KMS-11 (cell line): ENCODE measurements around the gene WNT3A.

Source experiments
- H2AFZ ChIP-seq: fragments of 200-600 bp; sonication (generic); 2 replicates; pipeline ENCODE4 v1.6.1; 2016; ENCODE audit warnings: antibody characterized with exemption, mixed run types, low read depth
- H3K27ac ChIP-seq: fragments of 200-600 bp; sonication (generic); 2 replicates; pipeline ENCODE4 v1.6.1; 2016; ENCODE audit warnings: mild to moderate bottlenecking, mixed run types
- H3K27me3 ChIP-seq: fragments of 200-600 bp; sonication (generic); 2 replicates; pipeline ENCODE4 v1.6.1; 2017; ENCODE audit warnings: mild to moderate bottlenecking, low read depth, mixed run types, moderate library complexity; ENCODE audit not compliant: insufficient read depth
- H3K36me3 ChIP-seq: fragments of 200-600 bp; sonication (generic); 2 replicates; pipeline ENCODE4 v1.6.1; 2017; ENCODE audit warnings: mild to moderate bottlenecking, mixed run types; ENCODE audit not compliant: insufficient read depth
- H3K4me1 ChIP-seq: fragments of 200-600 bp; sonication (generic); 2 replicates; pipeline ENCODE4 v1.6.1; 2016; ENCODE audit warnings: mild to moderate bottlenecking, low read depth, mixed run types; ENCODE audit not compliant: poor library complexity, severe bottlenecking
- H3K4me2 ChIP-seq: fragments of 200-600 bp; sonication (generic); 2 replicates; pipeline ENCODE4 v1.7.0; 2016; ENCODE audit warnings: mild to moderate bottlenecking, mixed run types
- H3K4me3 ChIP-seq: fragments of 200-600 bp; sonication (generic); IDR thresholded peaks from 2 replicates; pipeline ENCODE4 v1.6.1; 2017; ENCODE audit warnings: low read depth, low read length, mixed read lengths; ENCODE audit not compliant: insufficient read depth
- H3K79me2 ChIP-seq: fragments of 200-600 bp; sonication (generic); 2 replicates; pipeline ENCODE4 v1.6.1; 2016; ENCODE audit warnings: low read depth, mixed run types; ENCODE audit not compliant: insufficient read depth
- H3K9ac ChIP-seq: fragments of 200-600 bp; sonication (generic); 2 replicates; pipeline ENCODE4 v1.6.1; 2016; ENCODE audit warnings: mild to moderate bottlenecking, mixed run types
- H4K20me1 ChIP-seq: fragments of 200-600 bp; sonication (generic); 2 replicates; pipeline ENCODE4 v1.6.1; 2016; ENCODE audit warnings: mild to moderate bottlenecking, mixed run types; ENCODE audit not compliant: insufficient read depth
- TF ChIP-seq, protein P1 (sequence below): fragments of 200-600 bp; sonication (generic); conservative IDR thresholded peaks from 2 replicates; pipeline ENCODE4 v1.6.1; 2017; ENCODE audit warnings: low read depth, mild to moderate bottlenecking, antibody characterized with exemption, low read length, moderate library complexity, mixed read lengths

Gene WNT3A

DNA sequence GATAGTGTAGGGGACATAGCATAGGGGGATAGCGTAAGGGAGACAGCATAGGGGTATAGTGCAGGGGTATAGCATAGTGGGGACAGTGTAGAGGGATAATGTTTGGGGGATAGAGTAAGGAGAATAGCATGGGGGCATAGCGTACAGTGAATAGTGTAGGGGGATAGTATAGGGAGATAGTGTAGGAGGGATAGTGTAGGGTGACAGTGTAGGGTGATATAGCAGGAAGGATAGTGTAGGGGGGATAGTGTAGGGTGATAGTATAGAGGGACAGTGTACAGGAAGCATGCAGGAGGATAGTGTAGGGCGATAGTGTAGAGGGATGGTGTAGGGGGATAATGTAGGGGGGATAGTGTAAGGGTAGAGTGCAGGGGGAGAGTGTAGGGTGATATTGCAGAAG lies 64.1 kb downstream of the WNT3A start:
- Histone ChIP-seq H3K36me3 (no peaks in the 10 kb centered on the region), H3K4me1 (peaks cover 13% of the 10 kb centered on the region), H3K4me3 (no peak overlapping the region), H3K27ac (no peak overlapping the region), H3K79me2 (no peaks in the 10 kb centered on the region), H3K9ac (no peak overlapping the region), H3K27me3 (peaks cover 13% of the 10 kb centered on the region), H2AFZ (no peak overlapping the region), H4K20me1 (no peaks in the 10 kb centered on the region), H3K4me2 (no peak overlapping the region)
- TF ChIP-seq, protein P1, sequence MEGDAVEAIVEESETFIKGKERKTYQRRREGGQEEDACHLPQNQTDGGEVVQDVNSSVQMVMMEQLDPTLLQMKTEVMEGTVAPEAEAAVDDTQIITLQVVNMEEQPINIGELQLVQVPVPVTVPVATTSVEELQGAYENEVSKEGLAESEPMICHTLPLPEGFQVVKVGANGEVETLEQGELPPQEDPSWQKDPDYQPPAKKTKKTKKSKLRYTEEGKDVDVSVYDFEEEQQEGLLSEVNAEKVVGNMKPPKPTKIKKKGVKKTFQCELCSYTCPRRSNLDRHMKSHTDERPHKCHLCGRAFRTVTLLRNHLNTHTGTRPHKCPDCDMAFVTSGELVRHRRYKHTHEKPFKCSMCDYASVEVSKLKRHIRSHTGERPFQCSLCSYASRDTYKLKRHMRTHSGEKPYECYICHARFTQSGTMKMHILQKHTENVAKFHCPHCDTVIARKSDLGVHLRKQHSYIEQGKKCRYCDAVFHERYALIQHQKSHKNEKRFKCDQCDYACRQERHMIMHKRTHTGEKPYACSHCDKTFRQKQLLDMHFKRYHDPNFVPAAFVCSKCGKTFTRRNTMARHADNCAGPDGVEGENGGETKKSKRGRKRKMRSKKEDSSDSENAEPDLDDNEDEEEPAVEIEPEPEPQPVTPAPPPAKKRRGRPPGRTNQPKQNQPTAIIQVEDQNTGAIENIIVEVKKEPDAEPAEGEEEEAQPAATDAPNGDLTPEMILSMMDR = no peak

DNA sequence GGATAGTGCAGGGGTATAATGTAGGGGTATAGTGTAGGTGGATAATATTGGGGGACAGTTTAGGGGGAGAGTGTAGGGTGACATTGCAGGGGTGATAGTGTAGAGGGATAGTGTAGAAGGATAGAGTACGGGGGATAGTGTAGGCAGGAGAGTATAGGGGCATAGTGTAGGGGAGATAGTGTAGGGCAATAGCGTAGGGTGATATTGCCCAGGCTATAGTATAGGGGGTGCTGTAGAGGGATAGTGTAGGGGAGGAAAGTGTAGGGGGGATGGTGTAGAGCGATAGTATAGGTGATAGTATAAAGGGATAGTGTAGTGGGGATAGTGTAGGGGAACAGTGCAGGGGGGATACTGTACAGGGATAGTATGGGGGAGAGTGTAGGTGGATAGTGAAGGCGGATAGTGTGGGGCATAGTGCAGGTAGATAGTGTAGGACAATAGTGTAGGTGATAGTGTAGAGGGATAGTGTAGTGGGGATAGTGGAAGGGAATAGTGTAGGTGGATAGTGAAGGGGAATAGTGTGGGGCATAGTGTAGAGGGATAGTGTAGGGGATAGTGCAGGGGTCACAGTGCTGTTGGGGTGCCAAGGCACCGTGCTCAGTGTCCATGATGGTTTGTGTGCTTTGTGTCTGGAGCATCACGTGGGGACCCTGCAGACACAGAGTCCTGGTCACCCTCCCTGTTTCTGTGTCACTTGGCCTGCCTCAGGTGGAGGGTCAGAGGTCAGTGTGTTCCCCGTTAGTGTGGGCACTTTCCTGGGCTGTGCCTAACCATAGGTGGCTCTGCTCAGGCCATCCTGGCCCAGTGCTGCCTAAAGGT lies 65.2 kb downstream of the WNT3A start:
- no peak overlapping the region for H3K4me2 ChIP-seq
- no peaks in the 10 kb centered on the region for H4K20me1 ChIP-seq
- TF ChIP-seq, protein P1 = no peak
- no peak overlapping the region for H3K4me3 ChIP-seq
- peaks cover 4% of the 10 kb centered on the region; the same call in 1 of the 2 replicates for H3K27me3 ChIP-seq
- H3K79me2 ChIP-seq = no peaks in the 10 kb centered on the region; the same call in 1 of the 2 replicates
- no peak overlapping the region for H2AFZ ChIP-seq
- H3K36me3 ChIP-seq = no peaks in the 10 kb centered on the region
- no peak overlapping the region for H3K9ac ChIP-seq
- H3K4me1 ChIP-seq = peaks cover 13% of the 10 kb centered on the region
- H3K27ac ChIP-seq = no peak overlapping the region

GRCh38 chr1:228072658-228073043 lies 65.9 kb downstream of the WNT3A start:
- Histone ChIP-seq H3K79me2 (no peaks in the 10 kb centered on the region; the same call in 1 of the 2 replicates), H3K36me3 (no peaks in the 10 kb centered on the region), H3K9ac (no peak overlapping the region), H4K20me1 (no peaks in the 10 kb centered on the region), H3K4me1 (peaks cover 13% of the 10 kb centered on the region), H2AFZ (no peak overlapping the region), H3K4me2 (no peak overlapping the region), H3K4me3 (no peak overlapping the region), H3K27me3 (no peaks in the 10 kb centered on the region), H3K27ac (no peak overlapping the region)
- TF ChIP-seq, protein P1 = no peak

DNA sequence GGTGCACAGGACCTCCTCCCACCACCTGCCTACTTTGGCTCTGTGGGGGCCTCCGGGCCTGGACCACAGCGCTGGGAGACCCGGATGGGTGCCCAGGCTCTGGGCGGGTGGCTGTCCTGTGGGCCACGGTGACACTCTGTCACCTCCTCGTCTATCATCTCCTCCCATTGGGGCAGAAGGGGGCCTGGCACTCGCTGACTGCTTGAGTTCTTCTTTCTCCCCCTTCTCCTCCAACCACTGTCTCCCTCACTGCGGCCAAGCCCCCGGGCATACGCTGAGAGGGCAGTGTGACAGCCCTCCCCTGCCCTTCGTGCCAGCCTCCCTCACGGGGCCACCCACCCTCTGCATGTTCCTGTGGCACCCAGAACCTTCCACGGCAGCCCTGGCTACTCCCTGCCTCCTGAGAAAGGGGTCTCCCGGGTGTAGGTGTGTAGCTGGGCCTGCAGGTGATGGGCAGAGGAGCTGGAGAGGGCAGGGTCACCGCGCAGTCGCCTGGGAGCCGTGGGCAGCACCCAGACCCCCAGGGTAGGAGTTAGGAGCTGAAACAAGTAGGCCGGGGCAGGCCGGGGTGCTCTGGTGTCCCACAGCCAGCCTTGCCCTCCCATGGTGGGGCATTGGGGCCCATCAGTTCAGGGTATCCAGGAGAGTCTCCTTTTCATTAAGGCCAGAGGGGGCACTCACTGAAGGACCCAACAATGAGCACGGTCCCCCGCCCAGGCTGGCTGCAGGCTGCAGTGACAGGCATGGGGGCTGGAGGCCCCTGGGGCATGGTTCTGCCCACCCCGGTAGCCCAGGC lies 66.5 kb downstream of the WNT3A start:
- peaks cover 13% of the 10 kb centered on the region for H3K4me1 ChIP-seq
- H2AFZ ChIP-seq = no peak overlapping the region
- H3K4me2 ChIP-seq = no peak overlapping the region
- H3K27ac ChIP-seq = no peak overlapping the region
- no peak overlapping the region for H3K9ac ChIP-seq
- H3K4me3 ChIP-seq = no peak overlapping the region
- no peaks in the 10 kb centered on the region; the same call in 1 of the 2 replicates for H3K79me2 ChIP-seq
- no peaks in the 10 kb centered on the region for H3K27me3 ChIP-seq
- TF ChIP-seq, protein P1 = no peak
- H4K20me1 ChIP-seq = no peaks in the 10 kb centered on the region
- no peaks in the 10 kb centered on the region for H3K36me3 ChIP-seq
